Right hindlimb (tissue), 1 donor: ENCODE measurements around the gene PTGIR.
A peak's percentile ranks its signal among the peaks of the same experiment; 100 is the strongest.

Source experiments
- DNase-seq: peaks from one replicate; pipeline ENCODE4 v3.0.0-alpha.2; 2018

The PTGIR gene, protein sequence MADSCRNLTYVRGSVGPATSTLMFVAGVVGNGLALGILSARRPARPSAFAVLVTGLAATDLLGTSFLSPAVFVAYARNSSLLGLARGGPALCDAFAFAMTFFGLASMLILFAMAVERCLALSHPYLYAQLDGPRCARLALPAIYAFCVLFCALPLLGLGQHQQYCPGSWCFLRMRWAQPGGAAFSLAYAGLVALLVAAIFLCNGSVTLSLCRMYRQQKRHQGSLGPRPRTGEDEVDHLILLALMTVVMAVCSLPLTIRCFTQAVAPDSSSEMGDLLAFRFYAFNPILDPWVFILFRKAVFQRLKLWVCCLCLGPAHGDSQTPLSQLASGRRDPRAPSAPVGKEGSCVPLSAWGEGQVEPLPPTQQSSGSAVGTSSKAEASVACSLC

DNA sequence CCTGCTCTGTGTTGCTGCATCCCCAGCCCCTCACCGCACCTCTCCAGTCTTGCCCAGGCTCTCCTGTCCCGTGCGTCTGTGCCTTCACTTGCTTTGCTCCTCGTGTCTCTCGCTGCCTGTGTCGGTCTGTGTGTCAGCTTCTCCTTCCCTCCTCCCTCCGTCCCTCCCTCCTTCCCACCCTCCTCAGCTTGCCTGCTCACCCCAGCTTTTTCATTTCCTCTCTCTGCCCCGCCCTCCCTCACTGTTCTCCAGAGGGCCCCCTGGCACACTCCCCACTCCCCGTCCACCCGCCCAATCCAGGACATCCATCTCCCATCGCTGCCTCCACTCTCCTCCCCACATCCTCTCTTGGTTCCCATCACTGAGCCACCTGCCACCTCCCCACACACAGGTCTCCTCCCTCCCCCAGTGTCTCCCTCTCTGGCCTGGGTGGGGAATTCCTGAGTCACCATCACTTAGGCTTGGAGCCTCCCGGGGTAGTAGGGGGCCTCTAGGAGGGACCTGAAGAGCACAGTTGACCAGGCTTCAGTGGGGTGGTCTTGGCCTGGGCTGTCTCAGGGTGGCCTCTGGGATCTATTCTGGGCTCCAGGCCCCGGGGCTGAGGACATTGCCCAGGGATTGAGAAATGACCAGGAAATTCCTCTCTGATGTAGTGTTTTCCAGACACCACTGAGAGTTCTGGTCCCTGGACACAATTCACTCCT lies at the start of gene PTGIR:
Gene PTGIR, minus strand, starts transcription at position 132 of the 704 bp plus-strand sequence. CDS start 864 bp downstream, outside the sequence.
- peak; percentile 83 for DNase-seq

DNA sequence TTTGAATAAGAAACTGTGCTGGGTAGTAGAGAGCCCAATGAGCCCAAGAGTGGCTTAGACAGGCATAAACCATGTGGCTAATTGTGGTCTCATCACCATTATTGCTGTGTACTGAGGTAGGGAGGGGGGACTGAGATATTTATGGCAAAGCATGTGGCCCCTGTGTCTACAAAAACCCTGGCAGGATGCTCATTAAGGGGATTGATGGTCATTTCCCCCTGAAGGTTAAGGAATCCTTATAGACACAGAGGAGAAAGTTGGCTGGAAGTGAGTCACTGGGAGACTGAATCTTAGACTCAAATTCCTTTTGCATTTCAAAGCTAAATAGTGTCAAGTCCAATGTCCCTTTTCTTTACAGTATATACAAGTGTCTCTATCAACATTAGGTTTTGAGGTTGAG lies 45.9 kb upstream of the PTGIR start:
- no peak for DNase-seq

DNA sequence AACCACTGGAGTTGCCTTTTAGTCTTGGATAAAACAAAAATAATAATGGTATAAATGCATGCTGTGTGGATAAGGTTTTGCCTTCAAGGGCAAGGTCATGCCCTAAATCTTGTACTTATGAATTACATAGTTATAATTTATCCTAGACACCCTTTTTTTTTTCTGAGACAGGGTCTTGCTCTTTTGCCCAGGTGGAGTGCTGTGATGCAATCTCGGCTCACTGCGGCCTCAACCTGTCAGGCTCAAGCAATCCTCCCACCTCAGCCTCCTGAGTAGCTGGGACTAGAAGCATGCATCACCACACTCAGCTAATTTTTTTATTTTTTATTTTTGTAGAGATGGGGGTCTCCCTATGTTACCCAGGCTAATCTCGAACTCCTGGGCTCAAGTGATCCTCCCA lies 43.8 kb upstream of the PTGIR start:
- no peak for DNase-seq

DNA sequence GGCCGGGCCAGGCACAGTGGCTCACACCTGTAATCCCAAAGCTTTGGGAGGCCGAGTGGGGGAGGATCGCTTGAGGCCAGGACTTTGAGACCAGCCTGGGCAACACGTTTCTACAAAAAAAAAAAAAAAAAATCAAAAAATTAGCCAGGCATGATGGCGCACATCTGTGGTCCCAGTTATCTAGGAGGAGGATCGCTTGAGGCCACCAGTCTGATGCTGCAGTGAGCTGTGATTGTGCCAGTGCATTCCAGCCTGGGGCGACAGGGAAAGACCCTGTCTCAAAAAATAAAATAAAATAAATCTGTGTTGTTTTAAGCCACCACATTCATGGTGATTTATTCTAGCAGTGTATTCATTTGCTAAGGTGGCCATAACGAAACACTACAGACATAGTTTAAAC lies 40.2 kb upstream of the PTGIR start:
- DNase-seq: no peak

DNA sequence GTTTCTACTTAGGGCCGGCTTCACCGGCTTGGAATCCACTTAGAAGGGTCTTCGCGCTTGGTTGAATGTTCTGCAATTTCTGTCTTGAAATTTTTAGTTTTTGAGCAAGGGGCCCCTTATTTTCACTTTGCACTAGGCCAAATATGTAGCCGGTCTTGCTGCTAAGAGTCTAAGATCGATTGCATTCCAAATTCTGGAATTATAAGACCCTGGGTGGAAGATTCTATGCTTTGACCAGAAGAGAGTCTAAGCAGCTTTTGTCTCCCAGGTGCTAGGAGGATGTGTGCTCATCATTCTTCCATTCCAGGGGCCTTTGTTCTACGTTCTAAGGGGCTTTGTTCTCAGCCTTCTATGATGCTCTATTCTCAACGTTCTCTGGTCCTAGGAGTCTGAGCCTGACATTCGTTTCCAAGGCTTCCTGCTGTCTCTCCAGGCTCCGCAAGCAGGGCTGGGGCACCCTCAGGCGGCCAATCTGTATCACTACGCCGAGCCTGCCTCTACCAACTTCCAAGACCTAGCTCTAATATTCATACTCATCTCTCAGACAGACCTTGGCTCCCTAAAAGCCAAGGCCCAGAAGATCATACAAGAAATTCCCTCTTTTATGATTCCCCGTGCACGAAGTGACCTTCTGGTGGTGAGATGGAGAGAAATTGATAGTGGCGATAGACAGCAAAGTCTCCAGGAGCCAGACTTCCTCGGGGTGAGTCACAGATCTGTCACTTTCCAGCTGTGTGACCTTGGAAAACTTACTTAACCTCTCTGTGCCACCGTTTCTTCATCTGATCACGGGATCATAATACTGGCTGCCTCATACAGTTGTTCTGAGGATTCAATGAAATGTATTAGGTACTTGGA lies 37.1 kb upstream of the PTGIR start:
- peak; percentile 92 for DNase-seq

DNA sequence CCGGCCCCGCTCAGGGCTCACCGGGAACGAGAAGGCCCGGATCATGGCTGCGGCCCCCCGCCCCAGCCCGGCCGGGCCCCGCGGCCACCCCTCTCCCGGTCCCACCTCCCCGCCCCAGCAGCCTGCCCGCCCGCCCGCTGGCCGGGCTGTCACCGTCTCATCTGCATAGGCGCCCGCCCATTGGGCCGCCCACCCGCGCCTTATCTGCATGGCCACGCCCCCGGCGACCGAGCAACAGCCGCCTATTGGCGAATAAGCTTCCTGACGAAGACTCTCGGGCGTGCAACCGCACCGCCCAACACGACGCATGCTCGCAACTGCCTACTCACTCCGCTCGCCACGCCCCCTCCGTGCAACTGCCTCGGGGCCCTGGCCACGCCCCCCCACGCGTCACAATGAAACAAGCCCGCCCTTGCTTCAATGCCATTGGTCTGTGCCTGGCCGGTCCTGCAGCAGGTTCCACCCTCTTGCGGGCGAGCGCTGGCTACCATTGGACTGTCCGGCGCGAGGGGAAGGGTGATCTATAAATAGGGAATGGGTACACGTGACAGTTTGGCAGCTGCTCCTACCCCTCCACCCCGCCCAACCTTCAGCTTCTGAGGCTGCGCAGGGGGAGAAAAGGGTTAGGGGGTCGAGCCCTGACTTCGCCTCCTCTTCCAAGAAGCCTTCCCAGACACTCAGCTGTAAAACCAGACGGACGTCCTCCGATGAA lies 36.3 kb upstream of the PTGIR start, which contains the start of gene DACT3:
Gene DACT3, minus strand, starts transcription at position 163 of the 712 bp plus-strand sequence. Its CDS starts 118 bp downstream, at position 45.
- peak; percentile 100 for DNase-seq

DNA sequence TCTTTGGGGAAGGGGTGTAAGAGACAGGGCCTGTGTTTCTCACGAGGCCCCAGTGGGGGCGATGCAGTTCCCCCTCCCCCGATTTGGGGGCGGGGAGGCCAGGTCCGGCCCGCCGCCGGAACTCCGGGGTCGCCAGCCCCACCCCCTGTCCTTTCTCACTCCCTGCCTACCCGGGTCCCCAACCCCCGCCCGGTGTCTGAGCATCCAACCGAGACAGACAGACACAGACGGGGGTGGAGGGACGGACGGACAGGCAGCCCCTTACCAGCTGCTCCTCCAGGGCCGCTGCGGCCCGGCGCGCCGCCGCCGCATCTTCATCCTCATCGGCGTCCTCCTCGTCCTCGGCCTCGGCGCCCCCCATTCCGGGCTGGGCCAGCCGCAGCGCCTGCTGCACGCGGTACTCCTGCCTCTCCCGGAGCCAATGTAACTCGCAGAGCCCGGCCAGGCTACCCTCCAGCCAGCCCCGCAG lies 35.7 kb upstream of the PTGIR start:
- DNase-seq: peak; percentile 70

DNA sequence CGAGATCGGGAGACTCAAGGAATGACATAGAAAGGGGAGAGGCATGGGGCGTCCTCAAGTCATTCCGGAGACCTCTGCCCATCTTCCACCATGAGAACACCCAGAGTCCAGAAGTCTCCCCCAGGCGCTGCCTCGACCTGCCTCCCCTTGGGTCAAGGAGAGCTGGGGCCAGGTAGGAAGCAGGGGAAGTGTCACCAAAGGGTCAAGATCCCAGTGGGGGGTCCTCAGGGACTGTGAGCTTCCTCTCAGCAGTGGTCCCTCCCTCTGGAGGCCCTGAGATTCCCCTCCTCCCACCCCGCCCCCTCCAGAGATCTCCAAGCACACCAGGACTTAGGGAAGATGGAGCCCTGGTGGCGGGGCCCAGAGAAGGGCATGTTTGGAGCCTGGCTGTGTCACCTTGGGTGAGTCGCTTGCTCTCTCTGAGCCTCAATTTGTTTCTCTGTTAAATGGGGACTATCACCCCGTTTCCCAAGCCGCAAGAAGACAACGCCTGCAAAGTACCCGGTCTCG lies 35.2 kb upstream of the PTGIR start:
- peak; percentile 66 for DNase-seq

DNA sequence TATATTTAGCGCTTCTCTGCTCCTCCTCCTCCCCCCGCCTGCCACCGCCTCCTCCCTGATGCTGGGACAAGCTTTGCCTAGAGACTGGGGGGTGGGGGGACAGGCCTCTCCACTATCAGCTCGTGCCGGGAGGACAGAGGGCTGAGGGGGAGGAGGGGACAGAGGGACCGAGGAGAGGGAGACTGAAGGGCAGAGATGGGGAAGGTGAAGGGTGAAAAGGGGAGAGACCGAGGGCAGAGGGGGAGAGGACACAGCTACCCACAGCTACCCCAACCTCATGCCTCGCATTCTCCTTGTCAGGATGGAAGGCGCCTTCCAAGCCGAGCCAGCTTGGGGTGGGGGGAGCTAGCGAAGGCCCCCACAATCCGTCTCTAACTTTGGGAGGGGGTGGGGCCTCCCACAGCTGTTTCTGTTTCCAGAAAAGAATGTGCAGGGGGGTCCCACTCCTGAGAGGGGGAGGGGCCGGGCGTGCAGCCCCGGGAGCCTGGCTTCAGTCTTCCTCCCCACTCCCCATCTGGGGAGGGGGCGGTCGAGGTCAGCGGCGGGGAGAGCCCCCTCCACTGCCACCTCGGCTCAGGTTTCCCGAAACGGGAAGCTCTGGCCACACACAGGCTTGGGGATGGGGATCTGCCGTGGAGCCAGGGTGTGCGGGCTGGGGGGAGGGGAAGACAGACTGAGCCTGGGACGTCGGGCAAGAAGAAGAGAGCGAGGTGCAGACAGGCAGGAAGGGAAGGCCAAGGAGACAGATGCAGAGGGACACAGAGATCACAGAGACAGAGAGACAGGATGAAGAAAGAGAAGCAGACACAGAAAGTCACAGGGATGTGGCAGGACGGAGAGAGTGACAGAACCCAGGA lies 34.5 kb upstream of the PTGIR start:
- DNase-seq: peak; percentile 76

DNA sequence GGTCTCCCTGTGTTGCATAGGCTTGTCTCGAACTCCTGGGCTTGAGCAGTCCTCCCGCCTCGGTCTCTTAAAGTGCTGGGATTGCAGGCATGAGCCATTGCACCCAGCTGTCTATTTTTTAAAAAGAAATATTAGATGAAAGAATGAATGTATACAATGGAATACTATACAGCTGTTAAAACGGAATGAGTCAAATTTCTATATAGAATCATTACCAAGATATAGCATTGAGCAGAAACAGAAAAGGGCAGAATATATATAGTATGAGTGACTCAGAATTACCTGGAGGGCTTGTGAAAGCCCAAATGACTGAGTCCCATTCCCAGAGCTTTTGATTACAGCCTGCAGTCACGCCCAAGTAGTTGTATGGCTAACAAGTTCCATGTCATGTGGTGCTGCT lies 31.7 kb upstream of the PTGIR start:
- DNase-seq: no peak

DNA sequence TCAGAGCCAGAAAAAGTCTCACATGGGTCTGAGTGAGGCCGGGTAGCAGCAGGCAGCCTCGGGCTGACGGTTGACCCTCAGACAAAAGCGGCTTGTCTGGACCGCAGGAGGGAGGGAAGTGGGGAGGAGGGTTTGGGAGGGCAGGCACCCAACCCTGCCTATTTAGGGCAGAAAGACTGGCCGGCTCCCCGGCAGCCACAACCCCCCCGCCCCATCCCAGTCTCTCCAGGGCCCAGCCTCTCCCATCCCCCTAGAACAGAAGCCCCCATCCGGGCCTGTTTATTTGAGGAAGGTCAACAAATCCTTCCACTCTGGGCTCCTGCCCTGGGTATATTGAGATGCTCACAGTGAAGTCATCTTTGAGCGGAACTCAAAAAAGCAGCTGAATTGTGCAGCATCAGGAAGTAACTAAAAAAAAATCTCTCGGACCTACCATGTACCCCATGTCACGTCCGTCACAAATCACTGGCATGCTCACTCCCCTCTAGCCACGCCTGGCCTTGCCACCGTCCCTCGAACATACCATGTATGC lies 29.8 kb upstream of the PTGIR start:
- peak; percentile 61 for DNase-seq

DNA sequence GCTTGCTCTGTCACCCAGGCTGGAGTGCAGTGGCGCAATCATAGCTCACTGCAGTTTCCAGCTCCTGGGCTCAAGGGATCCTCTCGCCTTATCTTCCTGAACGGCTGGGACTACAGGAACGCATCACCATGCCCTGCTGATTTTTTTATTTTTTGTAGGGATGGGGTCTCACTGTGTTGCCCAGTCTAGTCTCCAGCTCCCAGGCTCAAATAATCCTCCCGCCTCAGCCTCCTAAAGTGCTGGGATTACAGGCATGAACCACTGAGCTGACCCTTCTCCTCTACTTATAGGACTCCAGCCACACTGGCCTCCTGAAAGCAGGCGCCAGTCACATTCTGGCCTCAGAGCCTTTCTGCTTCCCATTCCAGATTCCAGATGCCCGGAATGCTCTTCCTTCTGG lies 25.6 kb upstream of the PTGIR start:
- no peak for DNase-seq

DNA sequence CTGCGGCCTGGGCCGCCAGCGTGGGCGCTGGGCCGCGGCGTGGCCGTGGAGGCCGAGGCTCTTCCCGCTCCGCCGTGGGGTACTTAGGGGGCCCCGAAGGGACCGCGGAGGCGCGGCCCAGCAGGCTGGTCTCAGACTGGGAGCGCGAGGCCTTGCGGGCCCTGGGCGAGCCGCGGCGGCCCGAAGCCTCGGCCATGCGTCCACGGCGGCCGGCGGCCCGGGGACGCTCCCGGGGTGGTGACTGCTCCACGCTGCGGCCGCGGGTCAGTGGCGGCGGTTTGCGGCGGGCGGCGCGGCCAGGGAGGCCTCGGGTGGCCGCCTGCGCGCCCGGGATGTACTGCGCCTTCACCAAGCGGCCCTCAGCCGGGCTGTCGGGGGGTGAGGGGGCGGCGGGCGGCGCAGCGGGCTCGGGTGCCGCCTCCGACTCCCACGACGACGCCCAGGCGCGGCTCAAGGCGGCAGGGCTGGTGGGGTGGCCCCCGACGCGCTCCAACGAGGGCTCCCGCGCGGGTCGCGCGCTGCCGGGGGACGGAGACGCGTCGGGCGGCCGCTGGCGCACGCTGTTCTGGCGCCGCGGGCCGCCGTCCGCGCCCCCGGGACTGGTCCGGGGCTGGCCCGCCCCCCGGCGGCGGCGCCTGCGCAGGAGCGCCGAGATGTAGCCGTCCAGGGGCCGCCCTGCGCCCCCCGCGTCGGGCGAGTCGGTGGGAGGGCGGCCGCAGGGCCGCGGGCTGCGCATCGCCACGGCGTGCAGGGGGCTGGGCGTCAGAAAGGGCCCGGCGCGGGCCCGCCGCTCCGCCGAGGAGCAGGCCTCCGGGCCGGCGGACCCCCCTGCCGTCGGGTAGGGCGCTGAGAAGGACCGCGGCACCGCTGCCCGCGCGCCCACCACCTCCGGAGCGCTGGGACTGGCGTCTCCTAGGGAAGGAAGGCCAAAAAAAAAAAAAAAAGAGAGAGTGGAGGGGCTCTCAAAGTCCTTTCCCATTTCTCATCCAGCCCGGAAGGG lies 24.4 kb upstream of the PTGIR start:
- no peak for DNase-seq

DNA sequence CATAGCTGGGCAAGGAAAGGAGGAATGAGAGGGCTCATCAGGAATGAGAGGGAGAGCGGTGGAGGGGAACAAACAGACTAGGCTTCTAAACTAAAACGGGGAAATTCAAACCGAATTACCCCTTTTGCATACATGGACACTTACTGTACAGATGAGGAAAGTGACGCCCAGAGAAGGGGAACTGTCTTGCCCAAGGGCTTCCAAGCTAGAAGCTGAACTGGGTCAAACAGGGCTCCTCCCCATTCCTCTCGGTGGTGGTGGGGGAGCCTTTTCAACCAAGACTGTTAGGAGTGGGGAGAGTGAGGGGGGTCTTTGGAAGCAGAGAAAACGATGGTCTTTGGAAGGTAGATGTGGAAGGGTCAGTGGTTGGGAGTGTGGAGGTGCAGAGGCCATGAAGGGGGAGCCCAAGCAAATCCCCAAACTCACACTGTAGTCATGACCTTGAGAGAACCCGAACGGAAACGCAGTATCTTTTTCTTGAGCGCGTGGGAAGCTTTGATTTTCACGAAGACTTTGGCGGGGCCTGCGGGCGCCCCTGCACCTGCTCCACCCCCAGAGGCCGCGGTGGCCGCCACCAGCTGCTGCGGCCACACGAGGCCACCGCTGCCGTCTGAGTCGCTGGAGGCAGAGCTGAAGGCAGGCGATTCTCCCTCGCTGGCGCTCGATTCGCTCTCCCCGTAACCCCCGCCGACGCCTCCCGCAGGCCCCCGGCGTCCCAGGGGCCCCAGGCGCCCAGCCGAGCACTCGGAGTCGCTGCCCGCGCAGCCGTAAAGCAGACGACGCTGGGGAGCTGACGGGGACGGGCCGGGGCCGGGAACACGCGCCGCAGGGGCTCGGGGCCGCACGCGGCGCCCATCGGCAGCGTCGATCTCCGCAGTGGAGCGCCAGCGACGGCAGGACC lies 23.4 kb upstream of the PTGIR start:
- no peak for DNase-seq

DNA sequence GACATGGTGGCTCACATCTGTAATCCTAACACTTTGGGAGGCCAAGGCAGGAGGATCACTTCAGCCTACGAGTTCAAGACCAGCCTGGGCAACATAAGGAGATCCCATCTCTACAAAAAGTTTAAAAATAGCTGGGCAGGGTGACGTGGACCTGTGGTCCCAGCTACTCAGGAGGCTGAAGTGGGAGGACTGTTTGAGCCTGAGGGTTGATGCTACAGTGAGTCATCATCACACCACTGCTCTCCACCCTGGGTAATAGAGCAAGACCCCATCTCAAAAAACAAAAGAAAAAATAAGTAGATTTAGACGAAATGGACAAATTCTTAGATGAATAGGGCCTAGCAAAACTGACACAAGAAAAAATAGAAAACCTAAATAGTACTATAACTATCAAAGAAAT lies 21.5 kb upstream of the PTGIR start:
- no peak for DNase-seq

DNA sequence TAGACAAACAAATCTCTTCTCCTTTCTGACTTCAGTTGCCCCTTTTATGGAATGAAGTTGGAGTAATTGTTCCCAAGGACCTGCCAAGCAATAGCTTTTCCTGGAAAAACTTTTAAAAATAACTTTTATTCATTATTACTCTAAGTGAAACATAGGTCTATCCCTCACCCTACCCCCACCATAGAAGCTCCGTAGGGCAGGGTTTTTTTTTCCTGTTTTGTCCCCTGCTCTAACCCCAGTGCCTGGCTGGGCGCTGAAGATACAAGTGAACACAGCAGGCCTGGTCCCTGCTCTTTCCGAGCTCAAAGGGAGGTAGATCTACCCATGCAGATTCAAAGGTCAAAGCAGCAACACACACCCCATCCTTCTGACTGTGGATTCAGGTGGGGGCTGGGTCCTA lies 19.8 kb upstream of the PTGIR start:
- no peak for DNase-seq

DNA sequence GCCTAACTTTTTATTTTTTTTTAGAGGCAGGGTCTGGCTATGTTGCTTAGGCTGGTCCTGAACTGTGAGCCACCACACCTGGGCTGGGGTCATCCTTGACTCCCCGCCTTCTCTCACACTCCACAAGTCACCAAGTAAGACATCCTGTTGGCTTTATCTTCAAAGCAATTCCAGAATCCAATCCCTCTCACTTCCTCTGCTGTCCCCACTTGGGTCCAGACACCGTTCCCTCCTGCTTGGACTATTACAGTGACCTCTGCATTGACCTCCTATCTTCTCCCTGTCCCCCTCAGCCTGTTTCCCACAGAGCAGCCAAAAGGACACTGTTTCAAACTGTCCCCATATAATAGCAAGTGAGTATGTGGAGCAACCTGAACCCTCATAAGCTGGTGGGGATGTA lies 15.8 kb upstream of the PTGIR start:
- no peak for DNase-seq

DNA sequence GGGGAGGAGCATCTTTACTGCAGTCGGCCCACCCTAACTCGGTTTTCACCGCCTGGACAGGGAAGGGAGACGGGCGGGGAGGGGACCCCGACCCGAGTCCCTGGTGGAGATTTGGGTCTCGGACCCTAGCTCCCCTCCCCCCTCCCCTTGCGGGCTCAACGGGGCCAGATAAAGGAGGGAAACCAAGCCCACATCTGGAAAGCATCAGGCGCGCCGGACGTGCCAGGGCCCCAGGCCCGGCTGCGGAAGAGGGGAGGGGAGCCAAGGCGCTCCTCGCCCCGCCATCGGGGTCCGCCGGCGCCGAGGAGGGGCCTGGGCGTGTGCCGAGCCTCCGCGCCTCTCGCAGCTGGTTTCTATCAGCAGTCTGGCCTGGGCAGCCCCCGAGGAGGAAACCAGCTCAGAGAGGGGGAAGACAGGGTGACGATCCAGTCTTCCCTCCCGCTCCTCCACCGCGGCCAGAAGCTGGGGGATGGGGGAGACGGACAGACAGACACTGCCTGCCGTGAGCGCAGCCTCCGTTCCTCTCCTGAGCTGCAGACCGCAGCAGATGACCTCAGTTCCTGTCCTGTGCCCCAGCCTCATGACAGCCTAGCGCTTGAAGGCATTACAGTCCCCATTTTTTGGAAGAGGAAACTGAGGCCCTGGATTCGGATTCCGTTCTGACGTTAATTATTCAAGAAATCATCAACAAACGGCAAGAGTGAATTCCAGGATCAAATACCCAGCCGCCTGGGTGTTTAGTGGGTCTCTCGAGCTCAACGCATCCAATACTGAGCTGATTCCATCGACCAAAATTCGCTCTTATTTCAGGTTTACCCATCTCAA lies 14.7 kb upstream of the PTGIR start:
- peak; percentile 93 for DNase-seq
